Left ventricle myocardium superior (tissue), 1 donor: Measurements from ENCODE around the gene TRPC1. TPM values are rescaled to one million over a fixed set of nuclear protein-coding genes. Genes with fewer than 3 reads are reported as not detected.
"Not testable (repeated sequence)": the region's sequence is repeated elsewhere in the genome, so short reads cannot be mapped to it uniquely, and the experiment has no call there.

Experiments
- ATAC-seq: fragments of 200-7000 bp; cut with Tn5 transposase; one replicate; pipeline ENCODE4 v1.9.1; 2020; ENCODE audit warnings: mild to moderate bottlenecking, moderate library complexity
- DNase-seq: peaks from one replicate; pipeline ENCODE4 v3.0.0-alpha.2; 2020
- intact Hi-C: fragments of 100-400 bp; cut with micrococcal nuclease; formaldehyde crosslinking; loops from one replicate; pipeline ENCODE4 v1.11.0; 2022
- long read RNA-seq: library from polyadenylated mRNA; unstranded; transcript quantifications from one replicate; pipeline ENCODE4 v2.0.0, GENCODE V29; 2021
- total RNA-seq: library from RNA; stranded (reverse); fragmentation: NEBNext Ultra II Directional; extraction: Animal tissue kit (Norgen Biotek cat#: 25700); gene quantifications from one replicate; pipeline ENCODE4 v1.2.1, GENCODE V29; 2021
- donor health status: DM: no; HTN: yes; CAD: no; lungs with severe emphysema.

Gene TRPC1
- total RNA-seq: 8.0 TPM
- long read RNA-seq, full-length matches to known transcripts: 5 of 11 reads
- long read RNA-seq, partial matches to known transcripts: 2 of 11 reads
- long read RNA-seq, other reads (novel, unspliced or antisense): 4 of 11 reads

- ATAC-seq: peak; percentile 93
- DNase-seq: peak; percentile 84
- intact Hi-C loops: no loop called here
Measured at GRCh38 chr3:142723968-142724681, at the start of gene TRPC1. Gene TRPC1, plus strand, starts transcription at chr3:142724034. Its CDS starts 526 bp downstream, at chr3:142724560.

- no peak for ATAC-seq
- intact Hi-C loops: no loop called here
- DNase-seq: no peak
Measured at GRCh38 chr3:142676151-142676550, 47.7 kb upstream of the TRPC1 start.

GRCh38 chr3:142680710-142681109, 43.1 kb upstream of the TRPC1 start:
- intact Hi-C loops: no loop called here
- ATAC-seq: no peak
- DNase-seq: no peak

GRCh38 chr3:142690613-142691012, 33.2 kb upstream of the TRPC1 start:
- ATAC-seq: no peak

GRCh38 chr3:142691527-142691926, 32.3 kb upstream of the TRPC1 start:
- intact Hi-C loops: no loop called here
- DNase-seq (no peak), ATAC-seq (no peak)

More at GRCh38 chr3:142690613-142691012, 33.2 kb upstream of the TRPC1 start:
- intact Hi-C loops: no loop called here
- DNase-seq: no peak

GRCh38 chr3:142693136-142693853, 30.5 kb upstream of the TRPC1 start:
- no peak for DNase-seq
- intact Hi-C loops: no loop called here
- ATAC-seq: no peak

GRCh38 chr3:142694225-142694624, 29.6 kb upstream of the TRPC1 start:
- DNase-seq: no peak
- intact Hi-C loops: no loop called here

GRCh38 chr3:142705198-142705597, 18.6 kb upstream of the TRPC1 start:
- intact Hi-C loops: no loop called here
- ATAC-seq: no peak
- DNase-seq: no peak

More at GRCh38 chr3:142694225-142694624, 29.6 kb upstream of the TRPC1 start:
- no peak for ATAC-seq

GRCh38 chr3:142706321-142707127, 17.3 kb upstream of the TRPC1 start:
- intact Hi-C loops: no loop called here
- DNase-seq (no peak), ATAC-seq (no peak)

GRCh38 chr3:142709207-142709606, 14.6 kb upstream of the TRPC1 start:
- intact Hi-C loops: no loop called here
- no peak for ATAC-seq
- DNase-seq: no peak

GRCh38 chr3:142714882-142715281, 9.0 kb upstream of the TRPC1 start:
- ATAC-seq, intact Hi-C loops, DNase-seq: not testable (repeated sequence)

- ATAC-seq (no peak), DNase-seq (no peak)
- intact Hi-C loops: no loop called here
Measured at GRCh38 chr3:142716102-142716501, 7.7 kb upstream of the TRPC1 start.

- DNase-seq: no peak
- peak; percentile 9 for ATAC-seq
- intact Hi-C loops: no loop called here
Measured at GRCh38 chr3:142723665-142723967, 218 bp upstream of the TRPC1 start.

GRCh38 chr3:142724682-142725356, 985 bp downstream of the TRPC1 start:
- peak; percentile 57 for ATAC-seq
- peak; percentile 53 for DNase-seq
- intact Hi-C loops: no loop called here

GRCh38 chr3:142725357-142725739, 1.5 kb downstream of the TRPC1 start:
- no peak for DNase-seq
- intact Hi-C loops: no loop called here
- ATAC-seq: no peak

- intact Hi-C loops: no loop called here
- ATAC-seq: no peak
- DNase-seq: no peak
Measured at GRCh38 chr3:142726017-142726416, 2.2 kb downstream of the TRPC1 start.

GRCh38 chr3:142732066-142732465, 8.2 kb downstream of the TRPC1 start:
- DNase-seq (no peak), ATAC-seq (no peak)
- intact Hi-C loops: no loop called here

GRCh38 chr3:142734834-142735233, 11.0 kb downstream of the TRPC1 start:
- intact Hi-C loops: no loop called here

GRCh38 chr3:142735462-142735861, 11.6 kb downstream of the TRPC1 start:
- intact Hi-C loops: no loop called here
- DNase-seq (no peak), ATAC-seq (peak; percentile 92)

More at GRCh38 chr3:142734834-142735233, 11.0 kb downstream of the TRPC1 start:
- ATAC-seq (peak; percentile 73), DNase-seq (no peak)
